ENCODE results near the gene FOXP1. TPM values are rescaled to one million over a fixed set of nuclear protein-coding genes. Genes with fewer than 3 reads are reported as not detected.

Gene FOXP1
- polyA plus RNA-seq, 1 donor (not counting 4 experiments of a cell fraction or from before 2014, with no cell fraction given), result 14.6 TPM

DNA sequence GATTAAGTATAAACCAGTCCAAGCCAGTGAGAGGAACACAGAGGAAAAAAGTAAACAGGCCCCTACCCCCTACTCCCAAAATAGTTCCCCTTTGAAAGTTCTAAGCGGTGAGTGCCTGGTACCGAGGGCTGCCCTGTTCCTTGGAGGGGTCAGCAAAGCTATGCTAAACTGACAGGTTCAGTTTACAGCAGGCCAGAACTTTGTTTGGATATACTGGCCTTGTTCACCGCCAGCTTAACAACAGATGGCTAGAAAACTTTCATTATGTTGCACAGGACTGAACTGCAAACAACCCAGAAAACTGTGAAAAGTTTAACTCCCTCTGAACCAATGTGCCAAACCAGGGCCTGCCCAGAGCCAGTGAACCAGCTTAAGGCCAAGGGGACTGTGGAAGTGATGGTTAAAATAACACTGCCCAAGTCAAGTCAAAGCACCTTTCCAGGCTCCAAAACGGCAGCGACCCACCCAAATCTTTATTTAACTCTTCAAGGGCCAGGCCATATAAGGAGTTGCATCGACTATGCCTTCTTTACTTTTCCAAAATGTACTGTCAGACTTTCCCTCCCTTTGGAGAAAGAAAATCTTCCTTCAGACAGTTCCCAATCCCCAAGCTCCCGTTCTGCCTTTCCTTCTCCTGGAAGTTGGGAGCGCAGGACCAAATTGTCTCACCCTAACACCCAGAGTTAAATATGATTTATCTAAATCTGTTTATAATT is 448.0 kb downstream of the FOXP1 start:
- peaks cover 5% of the 10 kb centered on the region for H3K4me1 ChIP-seq (ENCODE audit: control insufficient read depth, extremely low read depth, insufficient read depth, low read length)
- no peak overlapping the region for H3K27ac ChIP-seq (ENCODE audit: control insufficient read depth, insufficient read depth, low read length)
- DNase-seq (ENCODE audit: low read depth, low spot score) (no peak), FAIRE-seq (no peak)
- no peaks in the 10 kb centered on the region for H3K27me3 ChIP-seq (ENCODE audit: control insufficient read depth, extremely low read depth, insufficient read depth, low read length)
- H3K4me3 ChIP-seq (ENCODE audit: control insufficient read depth in 2 of 3, extremely low read depth in 1 of 3, insufficient read depth in 2 of 3, low read depth in 1 of 3, low read length in 3 of 3), result no peak overlapping the region
- H2AFZ ChIP-seq (ENCODE audit: control insufficient read depth, low read length), result no peak overlapping the region
- H3K9me1 ChIP-seq (ENCODE audit: control insufficient read depth, extremely low read depth, insufficient read depth, low read length), result no peaks in the 10 kb centered on the region
- H3K79me2 ChIP-seq (ENCODE audit: control insufficient read depth, insufficient read depth, low read length), result no peaks in the 10 kb centered on the region
- TF ChIP-seq, protein P1, sequence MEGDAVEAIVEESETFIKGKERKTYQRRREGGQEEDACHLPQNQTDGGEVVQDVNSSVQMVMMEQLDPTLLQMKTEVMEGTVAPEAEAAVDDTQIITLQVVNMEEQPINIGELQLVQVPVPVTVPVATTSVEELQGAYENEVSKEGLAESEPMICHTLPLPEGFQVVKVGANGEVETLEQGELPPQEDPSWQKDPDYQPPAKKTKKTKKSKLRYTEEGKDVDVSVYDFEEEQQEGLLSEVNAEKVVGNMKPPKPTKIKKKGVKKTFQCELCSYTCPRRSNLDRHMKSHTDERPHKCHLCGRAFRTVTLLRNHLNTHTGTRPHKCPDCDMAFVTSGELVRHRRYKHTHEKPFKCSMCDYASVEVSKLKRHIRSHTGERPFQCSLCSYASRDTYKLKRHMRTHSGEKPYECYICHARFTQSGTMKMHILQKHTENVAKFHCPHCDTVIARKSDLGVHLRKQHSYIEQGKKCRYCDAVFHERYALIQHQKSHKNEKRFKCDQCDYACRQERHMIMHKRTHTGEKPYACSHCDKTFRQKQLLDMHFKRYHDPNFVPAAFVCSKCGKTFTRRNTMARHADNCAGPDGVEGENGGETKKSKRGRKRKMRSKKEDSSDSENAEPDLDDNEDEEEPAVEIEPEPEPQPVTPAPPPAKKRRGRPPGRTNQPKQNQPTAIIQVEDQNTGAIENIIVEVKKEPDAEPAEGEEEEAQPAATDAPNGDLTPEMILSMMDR (optimal IDR thresholded peaks at IDR 0.05 in 1 of 3, IDR thresholded peaks at IDR 0.05 in 1 of 3, conservative IDR thresholded peaks at IDR 0.05 in 1 of 3; ENCODE audit: extremely low read depth in 1 of 3, insufficient read depth in 2 of 3, low read length in 3 of 3), result no peak
- no peak for TF ChIP-seq EZH2 (IDR thresholded peaks at IDR 0.05; ENCODE audit: low read length)
- no peak overlapping the region for H3K4me2 ChIP-seq (ENCODE audit: control insufficient read depth, extremely low read depth, insufficient read depth, low read depth, low read length)
- H3K9ac ChIP-seq (ENCODE audit: control insufficient read depth, extremely low read depth, insufficient read depth, low read length), result no peak overlapping the region
- dilution Hi-C loops (cut with MboI; ENCODE audit: extremely low pct_ligation_motif_present, low sequenced_read_pairs), result no loop called here
- no peaks in the 10 kb centered on the region for H3K36me3 ChIP-seq (ENCODE audit: control insufficient read depth in 2 of 2, extremely low read depth in 1 of 2, insufficient read depth in 2 of 2, low read length in 2 of 2)
- no peaks in the 10 kb centered on the region for H3K9me3 ChIP-seq (ENCODE audit: control insufficient read depth, low read depth, low read length)
- H4K20me1 ChIP-seq (ENCODE audit: control insufficient read depth, extremely low read depth, insufficient read depth, low read length), result no peaks in the 10 kb centered on the region

DNA sequence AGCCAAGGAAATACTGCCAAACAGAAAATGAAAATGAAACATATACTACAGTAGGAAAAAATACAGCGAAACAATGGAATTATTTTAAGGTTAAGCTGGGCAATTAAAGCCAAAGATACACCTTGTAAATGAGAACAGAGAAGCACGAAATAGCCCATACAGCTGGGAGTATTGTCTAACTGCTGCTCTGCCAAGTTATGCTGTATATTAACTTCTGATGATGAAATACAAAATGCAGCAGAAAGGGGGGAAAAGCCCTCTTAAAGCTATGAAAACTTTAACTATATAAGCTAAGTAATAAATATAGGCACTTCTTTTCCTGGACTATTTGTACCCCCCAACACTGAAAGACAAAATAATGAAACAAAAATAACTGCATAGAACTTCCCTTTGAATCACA is 449.0 kb downstream of the FOXP1 start:
- Histone ChIP-seq H3K79me2 (ENCODE audit: control insufficient read depth, insufficient read depth, low read length) (no peaks in the 10 kb centered on the region), H3K9ac (ENCODE audit: control insufficient read depth, extremely low read depth, insufficient read depth, low read length) (no peak overlapping the region), H3K36me3 (ENCODE audit: control insufficient read depth in 2 of 2, extremely low read depth in 1 of 2, insufficient read depth in 2 of 2, low read length in 2 of 2) (no peaks in the 10 kb centered on the region), H3K9me3 (ENCODE audit: control insufficient read depth, low read depth, low read length) (no peaks in the 10 kb centered on the region), H2AFZ (ENCODE audit: control insufficient read depth, low read length) (no peak overlapping the region), H3K4me3 (ENCODE audit: control insufficient read depth in 2 of 3, extremely low read depth in 1 of 3, insufficient read depth in 2 of 3, low read depth in 1 of 3, low read length in 3 of 3) (no peak overlapping the region), H4K20me1 (ENCODE audit: control insufficient read depth, extremely low read depth, insufficient read depth, low read length) (no peaks in the 10 kb centered on the region), H3K27me3 (ENCODE audit: control insufficient read depth, extremely low read depth, insufficient read depth, low read length) (no peaks in the 10 kb centered on the region), H3K27ac (ENCODE audit: control insufficient read depth, insufficient read depth, low read length) (no peak overlapping the region), H3K9me1 (ENCODE audit: control insufficient read depth, extremely low read depth, insufficient read depth, low read length) (no peaks in the 10 kb centered on the region), H3K4me1 (ENCODE audit: control insufficient read depth, extremely low read depth, insufficient read depth, low read length) (peaks cover 13% of the 10 kb centered on the region), H3K4me2 (ENCODE audit: control insufficient read depth, extremely low read depth, insufficient read depth, low read depth, low read length) (no peak overlapping the region)
- dilution Hi-C loops (cut with MboI; ENCODE audit: extremely low pct_ligation_motif_present, low sequenced_read_pairs), result no loop called here
- FAIRE-seq (no peak), DNase-seq (ENCODE audit: low read depth, low spot score) (no peak)
- no peak for TF ChIP-seq EZH2 (IDR thresholded peaks at IDR 0.05; ENCODE audit: low read length)
- TF ChIP-seq, protein P1 (optimal IDR thresholded peaks at IDR 0.05 in 1 of 3, IDR thresholded peaks at IDR 0.05 in 1 of 3, conservative IDR thresholded peaks at IDR 0.05 in 1 of 3; ENCODE audit: extremely low read depth in 1 of 3, insufficient read depth in 2 of 3, low read length in 3 of 3), result no peak

Measured in keratinocyte (primary cell).